OCI-LY1 (cell line): ENCODE data around the gene DAP.

Experiments
- EZH2 ChIP-seq: fragments of 200-600 bp; sonication (generic), shearing (Covaris generic); IDR thresholded peaks from 2 replicates; pipeline ENCODE4 v1.8.0; 2017; ENCODE audit warnings: borderline replicate concordance, mixed run types, mild to moderate bottlenecking, antibody characterized with exemption, low read length, moderate library complexity, mixed read lengths
- TF ChIP-seq, protein P1 (sequence below): fragments of 200-600 bp; sonication (generic), shearing (Covaris generic); IDR thresholded peaks from 2 replicates; pipeline ENCODE4 v1.5.1; 2017; ENCODE audit warnings: mild to moderate bottlenecking, antibody characterized with exemption, low read length, moderate library complexity, mixed read lengths

DNA sequence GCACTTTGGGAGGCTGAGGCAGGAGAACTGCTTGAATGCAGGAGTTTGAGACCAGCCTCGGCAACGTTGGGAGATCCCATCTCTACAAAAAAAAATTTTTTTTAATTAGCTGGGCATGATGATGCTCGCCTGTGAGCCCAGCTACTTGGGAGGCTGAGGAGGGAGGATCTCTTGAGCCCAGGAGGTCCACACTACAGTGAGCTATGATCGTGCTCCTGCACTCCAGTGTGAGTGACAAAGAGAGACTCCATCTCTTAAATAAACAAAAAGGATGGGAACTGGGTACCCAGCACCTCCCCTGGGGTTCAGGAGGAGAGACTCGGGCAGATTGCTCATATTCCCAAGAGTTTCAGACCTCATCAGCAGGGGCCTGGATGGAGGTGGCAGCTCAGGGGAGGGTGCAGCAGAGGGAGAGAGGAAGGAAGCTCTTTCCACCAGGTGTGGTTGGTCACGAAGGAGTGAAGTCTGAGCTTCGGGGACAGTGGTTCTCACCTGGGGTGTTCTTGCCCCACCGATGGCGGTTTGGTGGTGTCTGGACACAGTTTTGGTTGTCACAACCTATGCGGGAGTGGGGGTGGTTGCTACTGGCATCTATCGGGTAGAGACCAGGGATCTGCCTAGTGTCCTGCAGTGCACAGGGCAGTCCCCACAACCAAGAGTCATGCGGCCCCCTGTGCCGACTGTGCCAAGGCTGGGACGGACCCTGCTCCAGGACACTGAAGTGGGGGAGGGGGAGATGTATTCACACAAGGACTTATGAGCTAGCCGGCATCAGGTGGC lies 124.5 kb downstream of the DAP start:
- TF ChIP-seq, protein P1, sequence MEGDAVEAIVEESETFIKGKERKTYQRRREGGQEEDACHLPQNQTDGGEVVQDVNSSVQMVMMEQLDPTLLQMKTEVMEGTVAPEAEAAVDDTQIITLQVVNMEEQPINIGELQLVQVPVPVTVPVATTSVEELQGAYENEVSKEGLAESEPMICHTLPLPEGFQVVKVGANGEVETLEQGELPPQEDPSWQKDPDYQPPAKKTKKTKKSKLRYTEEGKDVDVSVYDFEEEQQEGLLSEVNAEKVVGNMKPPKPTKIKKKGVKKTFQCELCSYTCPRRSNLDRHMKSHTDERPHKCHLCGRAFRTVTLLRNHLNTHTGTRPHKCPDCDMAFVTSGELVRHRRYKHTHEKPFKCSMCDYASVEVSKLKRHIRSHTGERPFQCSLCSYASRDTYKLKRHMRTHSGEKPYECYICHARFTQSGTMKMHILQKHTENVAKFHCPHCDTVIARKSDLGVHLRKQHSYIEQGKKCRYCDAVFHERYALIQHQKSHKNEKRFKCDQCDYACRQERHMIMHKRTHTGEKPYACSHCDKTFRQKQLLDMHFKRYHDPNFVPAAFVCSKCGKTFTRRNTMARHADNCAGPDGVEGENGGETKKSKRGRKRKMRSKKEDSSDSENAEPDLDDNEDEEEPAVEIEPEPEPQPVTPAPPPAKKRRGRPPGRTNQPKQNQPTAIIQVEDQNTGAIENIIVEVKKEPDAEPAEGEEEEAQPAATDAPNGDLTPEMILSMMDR = no peak
- TF ChIP-seq EZH2 = no peak
